Left renal pelvis (tissue), 4 donors: ENCODE results near the gene MAPK10. TPM values are rescaled to one million over a fixed set of nuclear protein-coding genes. Genes with fewer than 3 reads are reported as not detected.
"Not testable (repeated sequence)": the region's sequence is repeated elsewhere in the genome, so short reads cannot be mapped to it uniquely, and the experiment has no call there.

ENCODE experiments used
- DNase-seq, 4 donors: peaks; one replicate each; pipeline ENCODE4 v3.0.0-alpha.2; 2013; ENCODE audit warnings: low read depth in 4 of 4, low spot score in 3 of 4
- polyA plus RNA-seq, 4 donors: library from polyadenylated mRNA; unstranded; fragments of 120-200 nt; gene quantifications; one replicate each; pipeline ENCODE4 v1.2.1, GENCODE V29; 2013; ENCODE audit not compliant: insufficient read length in 4 of 4

The MAPK10 gene
- polyA plus RNA-seq, 4 donors: 49.3 to 71.6 (median 60.0) TPM

DNA sequence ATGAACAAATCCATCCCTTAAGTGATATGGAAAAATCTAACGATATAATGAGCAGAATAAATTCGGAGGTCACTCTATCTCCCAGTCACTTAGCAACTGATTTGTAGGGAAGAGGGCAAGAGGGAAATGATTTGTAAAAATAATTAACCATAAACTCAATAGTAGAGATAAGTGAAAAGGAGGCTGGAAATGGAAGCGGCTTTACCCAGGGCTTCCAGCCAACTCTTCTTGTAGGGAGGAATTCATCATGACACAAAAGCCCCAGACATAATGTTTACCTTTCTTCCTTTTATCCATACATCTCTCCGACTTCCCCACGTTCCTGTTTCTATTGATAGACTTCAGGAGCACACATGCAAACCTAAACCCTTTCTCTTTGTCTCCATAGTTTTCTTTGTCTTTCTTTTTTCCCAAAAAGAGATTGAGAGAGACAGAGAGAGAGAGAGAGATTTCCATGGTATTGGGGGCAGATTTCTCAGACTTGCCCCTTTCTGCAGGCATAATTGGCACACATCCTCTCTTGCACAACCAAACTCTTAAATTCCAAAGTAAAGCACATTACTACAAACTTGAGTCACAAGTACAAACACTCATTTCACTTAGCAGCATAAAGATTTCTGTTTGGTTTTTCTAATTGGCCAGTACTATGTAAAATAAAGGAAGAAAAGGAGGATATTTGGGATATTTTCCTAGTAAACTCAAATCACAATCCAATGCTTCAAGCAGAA lies 140.9 kb downstream of the MAPK10 start:
- DNase-seq: no peak

- no peak for DNase-seq
Measured at GRCh38 chr4:86203176-86203575, 156.7 kb downstream of the MAPK10 start.

- no peak for DNase-seq
Measured at GRCh38 chr4:86185659-86186058, 174.2 kb downstream of the MAPK10 start.

DNA sequence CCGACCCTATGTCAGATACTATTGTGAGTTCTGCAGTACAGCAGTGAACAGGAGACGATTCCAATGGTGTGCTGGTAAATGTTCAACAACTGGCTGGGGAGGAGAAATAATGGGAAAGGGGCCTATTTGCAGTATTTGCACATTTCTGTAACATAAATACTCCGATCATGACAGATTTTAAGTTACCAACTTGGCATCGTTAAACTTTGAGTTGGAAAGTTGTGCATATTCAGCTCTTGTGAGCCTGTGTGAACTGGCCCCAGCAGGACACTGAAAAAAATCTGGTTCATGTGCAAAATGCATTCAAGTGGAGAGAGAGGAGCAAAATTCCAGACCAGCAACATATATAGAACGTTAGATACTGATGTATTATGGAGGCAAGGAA lies 175.0 kb downstream of the MAPK10 start:
- peak in 1 of 4 donors; percentile 3 for DNase-seq

- DNase-seq: no peak
Measured at GRCh38 chr4:86184216-86184900, 175.5 kb downstream of the MAPK10 start.

DNA sequence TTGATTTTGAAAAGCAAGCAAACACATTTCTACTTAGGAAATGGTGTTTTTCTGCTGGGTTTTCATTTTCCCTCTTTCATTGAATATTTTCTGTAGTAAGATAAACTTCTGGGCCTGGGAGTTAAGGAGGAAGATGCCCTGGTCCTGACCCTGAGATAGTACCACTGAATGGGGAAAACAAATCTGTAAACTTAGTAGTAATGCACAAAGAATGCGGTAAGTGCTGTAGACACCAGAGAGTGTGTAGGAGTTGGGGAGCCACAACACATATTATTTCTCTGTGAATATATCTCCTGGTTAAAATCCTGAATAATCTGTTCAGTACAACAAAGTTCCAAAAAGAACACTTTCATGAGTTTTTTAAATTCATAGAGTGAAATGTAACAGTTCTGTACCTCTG lies 178.3 kb downstream of the MAPK10 start:
- no peak for DNase-seq

DNA sequence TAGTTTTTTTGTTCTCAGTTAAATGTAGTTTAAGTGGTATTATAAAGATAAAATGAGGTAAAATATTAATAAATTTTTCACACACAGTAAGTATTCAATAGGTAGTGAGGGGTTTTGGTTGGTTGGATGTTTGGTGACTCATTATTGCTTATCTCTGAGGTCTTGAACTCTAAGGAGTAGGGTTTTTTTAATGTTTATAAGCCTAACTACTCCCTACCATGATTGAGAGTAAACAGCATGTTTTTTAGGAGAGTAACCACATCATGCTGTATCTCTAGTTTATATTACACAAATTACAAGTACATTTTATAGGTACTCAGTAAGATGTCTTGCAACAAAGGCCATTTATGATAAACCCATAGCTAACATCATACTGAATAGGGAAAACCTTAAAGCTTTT lies 181.6 kb downstream of the MAPK10 start:
- no peak for DNase-seq

- DNase-seq: no peak
Measured at GRCh38 chr4:86174506-86174905, 185.3 kb downstream of the MAPK10 start.

GRCh38 chr4:86168335-86168734 lies 191.5 kb downstream of the MAPK10 start:
- DNase-seq: not testable (repeated sequence)

- no peak for DNase-seq
Measured at GRCh38 chr4:86160426-86160825, 199.4 kb downstream of the MAPK10 start.

- DNase-seq: no peak
Measured at GRCh38 chr4:86159216-86159615, 200.6 kb downstream of the MAPK10 start.

- DNase-seq: no peak
Measured at GRCh38 chr4:86156531-86156930, 203.3 kb downstream of the MAPK10 start.

GRCh38 chr4:86155766-86156165 lies 204.1 kb downstream of the MAPK10 start:
- DNase-seq: no peak

- DNase-seq: no peak
Measured at GRCh38 chr4:86152454-86152853, 207.4 kb downstream of the MAPK10 start.

GRCh38 chr4:86151196-86151595 lies 208.7 kb downstream of the MAPK10 start:
- DNase-seq: no peak

- DNase-seq: no peak
Measured at GRCh38 chr4:86141161-86141560, 218.7 kb downstream of the MAPK10 start.

GRCh38 chr4:86132468-86132867 lies 227.4 kb downstream of the MAPK10 start:
- no peak for DNase-seq

- DNase-seq: no peak
Measured at GRCh38 chr4:86131456-86131855, 228.4 kb downstream of the MAPK10 start.

GRCh38 chr4:86130160-86130933 lies 229.5 kb downstream of the MAPK10 start:
- no peak for DNase-seq

GRCh38 chr4:86129546-86129945 lies 230.3 kb downstream of the MAPK10 start:
- no peak for DNase-seq

DNA sequence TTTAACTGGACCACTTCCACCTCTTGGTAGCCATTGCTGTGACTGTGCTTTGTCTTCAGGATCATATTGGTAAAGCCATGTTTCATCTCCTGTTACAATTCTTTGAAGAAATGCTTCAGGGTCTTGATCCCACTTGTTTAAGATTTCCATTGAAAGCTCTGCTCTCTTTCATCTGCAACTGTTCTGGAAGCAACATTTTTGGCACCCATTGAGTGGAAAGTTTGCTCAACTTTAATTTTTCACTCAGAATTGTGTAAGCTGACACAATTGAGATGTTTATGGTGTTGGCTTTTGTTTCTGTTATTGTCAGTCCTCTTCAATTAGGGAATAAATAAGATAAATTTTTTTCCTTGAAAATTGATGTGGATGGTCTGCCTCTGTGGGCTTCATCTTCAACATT lies 237.4 kb downstream of the MAPK10 start:
- no peak for DNase-seq

DNA sequence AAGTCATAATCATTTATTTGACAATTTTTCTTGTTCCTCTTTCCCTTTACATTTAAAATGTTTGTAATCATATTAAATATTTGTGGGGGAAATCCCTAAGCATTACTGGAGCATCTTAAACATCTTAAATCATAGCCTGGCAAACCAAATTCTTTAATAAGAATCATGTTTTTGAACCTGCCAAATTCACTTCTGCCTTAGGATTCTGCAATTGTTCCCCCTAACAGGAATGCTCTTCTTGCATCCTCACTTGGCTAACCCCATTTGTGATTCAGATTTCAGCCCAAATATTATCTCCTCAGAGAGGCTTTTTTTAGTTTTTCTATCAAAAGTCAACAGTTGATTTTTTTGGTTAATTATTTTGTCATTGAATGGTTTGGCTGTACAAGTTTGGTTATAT lies 241.1 kb downstream of the MAPK10 start:
- no peak for DNase-seq
